Activated CD4-positive, alpha-beta T cell treated with anti-CD3 and anti-CD28 coated beads for 24 hours (primary cell): ENCODE measurements around the gene IL4I1.

Source experiments
- DNase-seq, 2 donors: peaks; one replicate each; pipeline ENCODE4 v3.0.0-alpha.2; 2020; ENCODE audit warnings: low read depth in 2 of 2

Gene IL4I1

GRCh38 chr19:49863935-49864320 lies 32.8 kb downstream of the IL4I1 start:
- no peak for DNase-seq

DNA sequence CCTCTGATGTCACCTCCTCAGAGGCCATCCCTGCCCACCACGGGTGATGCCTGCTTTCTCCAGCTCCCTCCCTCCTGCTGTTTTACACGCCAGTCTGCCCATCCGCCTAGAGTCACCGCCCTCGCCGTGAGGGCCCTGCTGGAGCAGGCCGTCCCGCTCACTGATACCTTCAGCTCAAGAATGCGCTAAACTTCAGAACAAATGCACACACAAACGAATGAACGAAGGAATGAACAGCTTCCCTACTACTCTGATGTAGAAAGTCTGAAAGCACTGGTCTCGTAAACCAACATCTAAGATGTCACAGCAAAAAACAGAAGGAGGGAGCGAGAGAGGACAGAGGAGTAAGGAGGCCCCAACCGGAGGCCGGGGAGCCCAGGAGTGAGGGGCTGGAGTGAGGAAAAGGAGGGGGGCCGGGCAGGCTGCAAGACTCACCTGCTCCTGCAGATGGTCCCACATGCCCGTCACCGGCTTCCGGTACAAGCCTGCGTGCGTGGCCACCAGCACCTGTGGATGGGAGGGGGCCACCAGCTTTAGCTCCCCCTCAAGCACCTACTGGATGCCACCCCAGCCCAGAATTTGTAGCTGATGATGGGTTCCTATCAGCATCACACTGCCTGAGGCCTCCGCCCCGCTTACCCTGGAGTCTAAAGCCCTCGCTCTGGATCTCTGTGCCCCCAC lies 33.3 kb downstream of the IL4I1 start:
- no peak for DNase-seq

DNA sequence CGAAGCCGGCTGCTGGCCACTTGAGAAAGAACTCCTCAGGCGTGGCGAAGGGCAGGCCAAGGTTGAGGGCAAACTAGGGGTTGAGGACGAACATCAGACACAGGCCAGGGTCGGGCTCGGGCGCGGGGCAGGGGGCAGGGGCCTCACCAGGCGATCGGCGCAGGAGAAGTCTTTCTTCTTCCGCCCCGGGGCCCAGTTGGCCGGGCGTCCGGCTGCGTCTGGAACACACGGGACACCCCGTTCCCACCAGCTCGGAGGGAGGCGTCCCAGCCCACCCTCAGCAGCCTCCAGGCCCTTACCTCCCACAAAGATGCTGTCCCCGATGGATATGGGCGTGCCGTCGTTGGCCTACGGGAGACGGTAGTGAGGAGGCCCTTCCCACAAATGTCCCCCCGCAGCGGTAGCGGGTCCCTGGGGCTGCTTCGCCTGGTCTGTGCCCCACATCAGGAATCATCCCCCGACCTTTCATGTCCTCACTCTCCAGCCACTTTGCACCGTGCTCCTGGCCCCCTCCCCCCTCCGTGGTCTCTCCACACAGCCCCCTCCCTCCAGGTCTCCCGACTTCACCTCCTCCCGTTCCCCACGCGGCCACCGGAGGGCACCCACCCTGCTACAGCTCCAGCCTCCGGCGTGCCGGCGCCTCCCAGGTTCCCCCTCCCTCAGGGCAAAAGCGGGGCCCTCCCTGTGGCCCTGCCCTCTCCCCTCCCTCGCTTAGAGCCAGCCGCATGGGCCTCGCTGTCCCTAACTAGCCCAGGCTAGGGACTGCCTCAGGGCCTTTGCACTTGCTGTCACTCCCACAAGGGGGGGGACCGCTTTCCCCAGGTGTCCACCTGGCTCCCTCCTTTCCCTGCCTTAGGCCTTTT lies 34.1 kb downstream of the IL4I1 start:
- DNase-seq = no peak

- DNase-seq = no peak
These were observed 34.9 kb downstream of the IL4I1 start for GRCh38 chr19:49861541-49862378.

DNA sequence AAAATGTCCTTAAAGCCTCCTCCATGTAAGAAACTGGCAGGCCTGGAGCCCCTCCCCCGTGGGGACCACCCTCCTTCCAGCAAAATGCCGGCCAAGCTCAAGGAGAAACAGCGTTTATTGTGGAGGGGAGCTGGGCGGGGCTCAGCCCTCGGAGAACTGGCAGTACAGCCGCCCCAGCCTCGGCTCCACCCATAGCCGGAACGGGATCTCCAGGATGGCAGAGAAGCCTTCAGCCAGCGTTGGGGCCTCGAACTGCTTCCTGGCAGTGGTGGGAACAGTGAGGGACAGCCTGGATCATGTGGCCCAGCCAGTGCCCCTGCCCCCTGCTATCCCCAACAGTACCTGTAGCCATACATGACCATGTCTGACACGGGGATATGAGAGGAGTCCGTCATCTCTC lies 35.6 kb downstream of the IL4I1 start:
- no peak for DNase-seq

- DNase-seq = no peak
These were observed 36.2 kb downstream of the IL4I1 start for GRCh38 chr19:49860336-49861102.

GRCh38 chr19:49859682-49860335 lies 36.9 kb downstream of the IL4I1 start:
- no peak for DNase-seq

- no peak for DNase-seq
These were observed 38.4 kb downstream of the IL4I1 start for GRCh38 chr19:49858088-49858985.

GRCh38 chr19:49857838-49858087 lies 38.9 kb downstream of the IL4I1 start:
- no peak for DNase-seq

DNA sequence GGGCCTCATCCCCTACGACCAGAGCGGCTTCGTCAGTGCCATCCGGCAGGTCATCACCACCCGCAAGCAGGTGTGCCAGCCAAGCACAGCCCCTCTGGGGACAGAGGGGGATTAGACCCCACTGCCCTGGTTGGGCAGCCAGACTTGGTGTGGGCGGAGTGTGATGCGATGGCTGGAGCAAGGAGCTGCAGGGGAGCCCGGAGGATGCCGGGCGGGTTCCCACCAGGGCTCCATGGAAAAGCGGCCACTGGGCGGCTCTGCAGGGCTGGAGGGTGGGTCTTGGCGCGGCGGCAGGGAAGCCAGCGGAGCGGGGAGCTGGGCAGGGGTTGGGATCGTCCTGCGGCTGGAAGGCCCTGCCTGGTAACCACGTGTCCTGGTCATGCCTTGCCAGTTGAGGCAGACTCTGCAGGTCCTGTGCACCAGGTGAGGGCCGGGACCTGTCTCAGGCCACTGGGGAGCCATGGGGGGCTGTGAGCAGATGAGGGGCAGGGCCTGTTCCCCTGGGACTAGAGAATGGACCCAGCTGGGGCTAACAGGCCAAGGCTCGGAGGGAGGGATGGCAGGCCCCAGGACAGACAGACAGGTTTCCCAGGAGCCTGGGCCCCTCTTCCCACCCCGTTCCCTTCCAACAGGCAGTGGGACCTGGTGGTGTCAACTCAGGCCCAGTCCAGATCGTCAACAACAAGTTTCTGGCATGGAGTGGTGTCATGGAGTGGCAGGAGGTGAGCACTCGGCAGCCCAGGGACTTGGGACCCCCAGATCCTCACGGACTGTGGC lies 39.4 kb downstream of the IL4I1 start:
- no peak for DNase-seq

DNA sequence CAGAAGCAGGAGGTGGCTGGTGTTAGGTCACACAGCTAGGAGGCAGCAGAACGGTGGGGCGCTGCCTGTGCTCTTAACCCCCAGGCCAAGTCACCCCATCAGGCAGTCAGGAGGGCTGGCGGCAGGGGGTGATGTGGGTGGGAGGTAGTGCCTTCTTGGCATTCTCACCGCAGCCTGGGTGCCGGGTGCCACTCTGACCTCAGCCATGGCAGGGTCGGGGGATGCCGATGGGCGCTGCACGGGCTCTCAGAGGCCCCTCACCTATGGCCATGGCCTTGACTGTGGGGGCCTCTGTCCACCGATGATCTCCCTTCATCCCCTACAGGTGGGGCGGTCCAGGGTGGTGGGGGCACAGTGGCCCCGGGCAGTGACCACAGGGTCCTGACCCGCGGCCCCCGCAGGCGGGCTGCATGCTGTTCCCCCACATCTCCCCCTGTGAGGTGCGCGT lies 40.1 kb downstream of the IL4I1 start:
- DNase-seq = no peak

DNA sequence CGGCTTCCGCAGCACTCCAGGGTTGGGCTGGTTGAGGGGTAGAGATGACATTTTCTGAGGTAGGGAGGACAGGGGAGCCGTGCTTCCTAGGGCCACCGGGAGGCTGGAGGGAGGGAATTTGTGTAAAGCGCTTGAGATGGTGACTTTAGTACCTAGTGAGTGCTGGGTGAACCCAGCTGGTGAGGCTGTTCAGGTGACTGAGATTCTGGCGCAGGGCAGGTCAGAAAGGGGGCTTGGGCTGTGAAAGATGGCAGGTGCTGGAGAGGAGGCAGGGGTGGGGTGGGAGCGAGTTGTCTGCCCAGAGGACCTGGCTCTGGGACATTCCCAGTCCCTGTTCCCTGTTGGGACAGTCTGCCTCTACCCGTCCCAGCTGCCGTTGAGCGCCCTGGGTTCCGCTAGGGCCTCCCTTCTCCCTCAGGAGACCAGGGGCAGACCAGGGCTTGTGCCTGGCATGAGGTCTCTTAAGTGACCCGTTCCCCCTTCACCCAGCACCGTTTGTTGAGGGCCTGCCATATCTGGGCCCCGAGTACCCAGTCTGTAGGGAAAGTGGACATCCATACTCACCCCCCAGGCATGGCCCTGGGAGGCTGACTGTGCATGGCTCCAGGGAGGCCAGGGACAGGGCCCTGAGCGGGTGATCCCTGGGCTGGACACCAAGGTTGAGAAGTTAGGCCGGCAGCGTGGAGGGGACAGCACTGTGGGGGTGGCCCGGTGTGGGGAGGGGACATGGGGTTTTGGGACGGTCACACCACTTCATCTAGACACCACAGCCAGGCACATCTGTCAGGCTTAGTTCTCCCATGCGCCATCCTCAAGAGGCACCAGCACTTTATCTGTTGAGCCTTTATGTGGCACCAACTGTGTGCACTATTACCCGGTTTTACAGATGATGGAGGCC lies 40.8 kb downstream of the IL4I1 start:
- DNase-seq = no peak

GRCh38 chr19:49855277-49855675 lies 41.4 kb downstream of the IL4I1 start:
- no peak for DNase-seq

DNA sequence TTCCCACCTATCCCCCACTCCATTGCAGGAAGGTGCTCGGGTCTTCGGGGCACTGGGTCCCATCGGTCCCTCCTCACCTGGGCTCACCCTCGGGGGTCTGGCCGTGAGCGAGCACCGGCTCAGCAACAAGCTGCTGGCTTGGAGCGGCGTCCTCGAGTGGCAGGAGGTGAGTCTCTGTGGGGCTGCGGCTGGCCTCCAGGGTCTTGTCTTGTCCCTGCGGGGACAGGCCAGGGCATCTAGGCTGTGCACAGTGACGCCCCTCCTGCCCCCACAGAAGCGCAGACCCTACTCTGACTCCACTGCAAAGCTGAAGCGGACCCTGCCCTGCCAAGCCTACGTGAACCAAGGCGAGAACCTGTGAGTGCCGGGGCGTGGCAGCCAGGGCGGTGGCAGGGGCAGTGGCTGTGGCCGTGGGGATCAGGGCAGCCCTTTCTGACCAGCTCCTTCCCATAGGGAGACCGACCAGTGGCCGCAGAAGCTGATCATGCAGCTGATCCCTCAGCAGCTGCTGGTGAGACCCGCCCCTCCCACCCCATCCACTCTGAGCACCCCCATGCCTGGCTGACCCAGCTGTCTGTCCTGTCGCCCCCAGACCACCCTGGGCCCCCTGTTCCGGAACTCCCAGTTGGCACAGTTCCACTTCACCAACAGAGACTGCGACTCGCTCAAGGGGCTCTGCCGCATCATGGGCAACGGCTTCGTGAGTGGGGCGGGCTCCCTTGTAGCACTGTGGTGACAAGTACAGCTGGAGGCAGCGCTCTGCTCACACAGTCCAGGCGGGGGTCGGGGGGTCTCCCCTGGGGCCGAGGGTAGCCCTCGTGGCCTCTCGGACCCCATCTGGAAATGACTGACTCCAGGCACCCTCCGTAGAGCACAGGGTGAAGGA lies 42.1 kb downstream of the IL4I1 start:
- no peak for DNase-seq

- DNase-seq = no peak
These were observed 42.8 kb downstream of the IL4I1 start for GRCh38 chr19:49853852-49854377.

DNA sequence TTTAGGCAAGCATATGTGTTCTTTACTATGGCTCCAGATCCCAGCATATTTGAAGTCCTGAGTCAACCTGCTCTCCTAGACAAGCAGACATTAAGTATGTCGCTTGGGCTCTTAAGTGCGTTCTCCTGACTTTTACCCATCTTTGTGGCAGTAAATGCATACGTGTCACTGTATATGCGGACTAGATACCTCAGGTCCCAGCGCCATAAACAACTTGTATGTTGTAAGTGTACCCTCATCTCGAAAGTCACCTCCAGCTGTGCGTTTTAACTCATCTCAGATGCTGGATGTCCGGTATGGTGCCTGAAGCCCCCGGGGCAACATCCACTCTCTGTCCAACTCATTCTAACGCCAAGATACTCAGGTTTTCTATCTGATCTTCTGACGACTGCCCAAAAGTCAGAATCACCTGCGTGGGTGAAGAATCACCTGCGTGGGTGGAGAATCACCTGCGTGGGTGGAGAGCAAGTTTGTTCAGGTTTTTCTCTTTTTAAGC lies 44.0 kb downstream of the IL4I1 start:
- DNase-seq = no peak
